HCT116 (cell line): Measurements from ENCODE around the gene GFI1B. TPM values are rescaled to one million over a fixed set of nuclear protein-coding genes. Genes with fewer than 3 reads are reported as not detected.

Experiments used
- ATAC-seq: fragments of 200-7000 bp; cut with Tn5 transposase; 2 replicates; pipeline ENCODE4 v1.9.1; 2020; ENCODE audit warnings: mild to moderate bottlenecking, moderate library complexity
- BruUV-seq: library from RNA; stranded (reverse); fragments of 400-500 nt; replicated peaks from 2 replicates; lab custom pipeline; 2021; lab: Mats Ljungman, UMichigan
- CTCF ChIA-PET: fragments of 300-600 bp; sonication (Branson Sonifier 250); formaldehyde crosslinking; loops from one replicate; lab custom pipeline; 2021; ENCODE audit warnings: antibody characterized with exemption; lab: Charles Lee
- POLR2A ChIA-PET: fragments of 300-600, 350-600 bp; sonication (Branson Sonifier 250); formaldehyde crosslinking; loops from one replicate; lab custom pipeline; 2021; ENCODE audit warnings: antibody characterized with exemption; lab: Charles Lee
- RAD21 ChIA-PET, 2 experiments: fragments of 300-600 bp; sonication (Branson Sonifier 250); formaldehyde crosslinking; loops; one replicate each; lab custom pipeline; 2023; ENCODE audit warnings: low total read pairs in 2 of 2; ENCODE audit not compliant: uncharacterized antibody in 2 of 2, unreplicated experiment in 2 of 2, low non-redundant PET in 1 of 2; lab: Charles Lee
- DNase-seq: peaks from one replicate; pipeline ENCODE4 v3.0.0-alpha.2; 2010; ENCODE audit warnings: low read depth, low spot score
- H2AFZ ChIP-seq: fragments of 200-600 bp; shearing (Covaris generic), sonication (generic); 2 replicates; pipeline ENCODE4 v1.6.1; 2017; ENCODE audit warnings: low read depth, mixed run types, mixed read lengths, antibody characterized with exemption, low read length; ENCODE audit not compliant: poor library complexity, severe bottlenecking
- H3K27ac ChIP-seq: 2 replicates; pipeline ENCODE4 v1.5.1; 2012; ENCODE audit warnings: low read depth, low read length
- H3K27me3 ChIP-seq: fragments of 200-600 bp; sonication (generic); 2 replicates; pipeline ENCODE4 v1.6.1; 2016; ENCODE audit warnings: mixed run types, low read length, mixed read lengths; ENCODE audit not compliant: insufficient read depth
- H3K36me3 ChIP-seq, 2 experiments: fragments of 200-500 bp in 1 of 2; fragments of 200-600 bp in 1 of 2; sonication (Bioruptor generic) in 1 of 2; sonication (generic) in 1 of 2; 2 replicates each; pipeline versions ENCODE4 v1.5.1 to v1.6.1; 2014 to 2016; ENCODE audit warnings: low read length in 2 of 2, inconsistent platforms in 1 of 2, mixed read lengths in 1 of 2, mixed run types in 1 of 2; ENCODE audit not compliant: insufficient read depth in 2 of 2, control insufficient read depth in 1 of 2
- H3K4me1 ChIP-seq, 2 experiments: fragments of 200-600 bp in 1 of 2; sonication (generic) in 1 of 2; 2 replicates each; pipeline versions ENCODE4 v1.5.1 to v1.6.1; 2012 to 2017; ENCODE audit warnings: low read length in 2 of 2, inconsistent platforms in 1 of 2, mild to moderate bottlenecking in 1 of 2, mixed read lengths in 1 of 2, mixed run types in 1 of 2, moderate library complexity in 1 of 2; ENCODE audit not compliant: insufficient read depth in 2 of 2, control insufficient read depth in 1 of 2
- H3K4me2 ChIP-seq: fragments of 200-600 bp; sonication (generic); 2 replicates; pipeline ENCODE4 v1.6.1; 2017; ENCODE audit warnings: mixed run types, low read length, mixed read lengths
- H3K4me3 ChIP-seq, 2 experiments: fragments of 200-600 bp in 1 of 2; sonication (generic) in 1 of 2; replicated peaks in 1 of 2; 2 replicates each; pipeline ENCODE4 v1.5.1; 2011 to 2016; ENCODE audit warnings: low read length in 2 of 2, control low read depth in 1 of 2, low read depth in 1 of 2, mild to moderate bottlenecking in 1 of 2, mixed read lengths in 1 of 2, mixed run types in 1 of 2
- H3K79me2 ChIP-seq: fragments of 200-600 bp; sonication (generic); 2 replicates; pipeline ENCODE4 v1.6.1; 2017; ENCODE audit warnings: mild to moderate bottlenecking, mixed run types, low read length, moderate library complexity, mixed read lengths; ENCODE audit not compliant: insufficient read depth
- H3K9ac ChIP-seq: fragments of 200-600 bp; sonication (generic); 2 replicates; pipeline ENCODE4 v1.6.1; 2016; ENCODE audit warnings: low read length, mixed read lengths
- H3K9me2 ChIP-seq: fragments of 200-600 bp; sonication (generic), shearing (Covaris generic); 2 replicates; pipeline ENCODE4 v1.6.1; 2017; ENCODE audit warnings: mixed run types, mild to moderate bottlenecking, moderate library complexity; ENCODE audit not compliant: insufficient read depth
- H3K9me3 ChIP-seq, 2 experiments: fragments of 200-500 bp in 1 of 2; fragments of 200-600 bp in 1 of 2; sonication (Bioruptor generic) in 1 of 2; sonication (generic) in 1 of 2; 2 replicates each; pipeline ENCODE4 v1.6.1; 2014 to 2017; ENCODE audit warnings: low read length in 2 of 2, mixed read lengths in 2 of 2, inconsistent platforms in 1 of 2, low read depth in 1 of 2, mild to moderate bottlenecking in 1 of 2, mixed run types in 1 of 2, moderate library complexity in 1 of 2; ENCODE audit not compliant: control insufficient read depth in 1 of 2, insufficient read depth in 1 of 2
- H4K20me1 ChIP-seq: fragments of 200-600 bp; sonication (generic), shearing (Covaris generic); 2 replicates; pipeline ENCODE4 v1.6.1; 2017; ENCODE audit warnings: mixed run types, mild to moderate bottlenecking, moderate library complexity; ENCODE audit not compliant: insufficient read depth
- CBX3 ChIP-seq: IDR thresholded peaks from 2 replicates; pipeline ENCODE4 v1.6.1; 2012; ENCODE audit warnings: low read depth
- MAX ChIP-seq: IDR thresholded peaks from 2 replicates; pipeline ENCODE4 v1.6.1; 2012
- POLR2A ChIP-seq: IDR thresholded peaks from 2 replicates; pipeline ENCODE4 v1.7.0; 2011; ENCODE audit warnings: borderline replicate concordance; ENCODE audit not compliant: insufficient read depth, insufficient read length; ENCODE audit errors: extremely low read depth
- SP1 ChIP-seq: IDR thresholded peaks from 2 replicates; pipeline ENCODE4 v1.6.1; 2012; ENCODE audit warnings: low read depth
- SRF ChIP-seq: IDR thresholded peaks from 2 replicates; pipeline ENCODE4 v1.6.1; 2012; ENCODE audit warnings: low read depth
- TCF7L2 ChIP-seq: IDR thresholded peaks from 2 replicates; pipeline ENCODE4 v1.7.0; 2011; ENCODE audit warnings: borderline replicate concordance, inconsistent platforms; ENCODE audit not compliant: insufficient read depth, insufficient read length; ENCODE audit errors: extremely low read depth
- YY1 ChIP-seq: IDR thresholded peaks from 2 replicates; pipeline ENCODE4 v1.6.1; 2011; ENCODE audit warnings: low read length, low read depth, moderate library complexity, mild to moderate bottlenecking; ENCODE audit not compliant: insufficient replicate concordance; ENCODE audit errors: extremely low read depth
- intact Hi-C: fragments of 100-400 bp; cut with micrococcal nuclease; formaldehyde crosslinking; loops from 2 replicates; pipeline ENCODE4 v1.10.0; 2022
- total RNA-seq: library from RNA; stranded (reverse); gene quantifications from one replicate; pipeline ENCODE4 v1.2.1, GENCODE V29; 2021; ENCODE audit not compliant: unreplicated experiment

GFI1B gene
- total RNA-seq, 1 experiment from 2014 or later = 0.20 TPM

GRCh38 chr9:133031130-133031422 is 52.6 kb downstream of the GFI1B start (continued):
- TF ChIP-seq POLR2A (no peak), YY1 (no peak), SP1 (no peak)
- TF ChIP-seq, all 23 proteins: peak for 0

GRCh38 chr9:133031496-133031911 is 53.0 kb downstream of the GFI1B start:
- Histone ChIP-seq H3K36me3 (peaks cover 7 to 12% of the 10 kb centered on the region in 2 experiments; a peak in 1 of 4 replicates), H3K4me1 (peaks cover 3 to 17% of the 10 kb centered on the region in 2 experiments; a peak in 3 of 4 replicates), H3K9me3 (no peaks in the 10 kb centered on the region), H3K9ac (peak overlapping the region; percentile 79), H3K79me2 (peaks cover 61% of the 10 kb centered on the region), H3K27ac (peak overlapping the region; percentile 82), H3K4me3 (peak overlapping the region; percentile 78 to 98), H2AFZ (no peak overlapping the region), H3K9me2 (no peaks in the 10 kb centered on the region), H3K27me3 (no peaks in the 10 kb centered on the region), H4K20me1 (no peaks in the 10 kb centered on the region), H3K4me2 (peak overlapping the region; percentile 85)
- ChIA-PET RAD21 (no interaction called here), POLR2A (interaction anchor here (1.4 to 1.7 kb wide), 2 partner anchors 10 to 14 kb away, joined by 4 to 19 read pairs; no protein-coding TSS in a partner anchor), CTCF (interaction anchor here (1.1 to 1.8 kb wide), 3 partner anchors 10 to 113 kb away, joined by 6 to 47 read pairs (median 11); no protein-coding TSS in a partner anchor)
- TF ChIP-seq MAX = peak; percentile 34; the same call in 1 of the 2 replicates
- 0 out of 2 replicates have a peak, but pooled peaks have one; percentile 31 for TF ChIP-seq CBX3
- no peak for TF ChIP-seq SRF
- no peak for ATAC-seq
- DNase-seq = peak; percentile 32
- intact Hi-C loops = no loop called here
- no TSS peak for BruUV-seq

GRCh38 chr9:133032171-133032570 is 53.7 kb downstream of the GFI1B start:
- CTCF ChIA-PET = interaction anchor here (1.1 kb wide), 1 partner anchor 10 kb away, joined by 6 read pairs; no protein-coding TSS in a partner anchor
- no peaks in the 10 kb centered on the region for H4K20me1 ChIP-seq
- H3K36me3 ChIP-seq = peaks cover 7 to 12% of the 10 kb centered on the region in 2 experiments; a peak in 1 of 4 replicates
- no peaks in the 10 kb centered on the region for H3K9me3 ChIP-seq
- no peak for DNase-seq
- POLR2A ChIA-PET = no interaction called here
- intact Hi-C loops = no loop called here
- H3K4me1 ChIP-seq = peaks cover 3 to 17% of the 10 kb centered on the region in 2 experiments; a peak in 3 of 4 replicates
- H3K4me2 ChIP-seq = peak overlapping the region; percentile 85
- peak overlapping the region; percentile 78 to 98 for H3K4me3 ChIP-seq
- no peak for ATAC-seq
- no peak overlapping the region for H3K27ac ChIP-seq
- H3K27me3 ChIP-seq = no peaks in the 10 kb centered on the region
- peaks cover 68% of the 10 kb centered on the region for H3K79me2 ChIP-seq
- H3K9ac ChIP-seq = peak overlapping the region; percentile 79
- no peaks in the 10 kb centered on the region for H3K9me2 ChIP-seq
- BruUV-seq = no TSS peak
- no peak overlapping the region for H2AFZ ChIP-seq
- TF ChIP-seq TCF7L2 (no peak), CBX3 (no peak)
- RAD21 ChIA-PET = no interaction called here
